GM18498 (cell line): ENCODE data around the gene TSPAN32.

ENCODE experiments used
- ATAC-seq: cut with Tn5 transposase; IDR thresholded peaks from one replicate; pipeline ENCODE4 v1.9.1; 2021; ENCODE audit warnings: mild to moderate bottlenecking, moderate library complexity; ENCODE audit not compliant: unreplicated experiment

Gene TSPAN32

GRCh38 chr11:2301631-2302305 is at the start of gene TSPAN32, which contains the start of gene C11orf21:
Gene TSPAN32 (plus strand): TSS chr11:2302013. CDS start chr11:2302150, 137 bp downstream.
Gene C11orf21 (minus strand): TSS chr11:2301918. CDS start chr11:2301808, 110 bp downstream.
- ATAC-seq: peak; percentile 75

GRCh38 chr11:2252018-2252417 is 49.8 kb upstream of the TSPAN32 start:
- no peak for ATAC-seq

- ATAC-seq: no peak
Observed at GRCh38 chr11:2256293-2256913, 45.4 kb upstream of the TSPAN32 start.

- ATAC-seq: no peak
Observed at GRCh38 chr11:2256951-2257700, 44.7 kb upstream of the TSPAN32 start.

GRCh38 chr11:2258501-2259465 is 43.0 kb upstream of the TSPAN32 start:
- ATAC-seq: no peak

- no peak for ATAC-seq
Observed at GRCh38 chr11:2259466-2259830, 42.4 kb upstream of the TSPAN32 start.

- ATAC-seq: no peak
Observed at GRCh38 chr11:2259897-2260451, 41.8 kb upstream of the TSPAN32 start.

GRCh38 chr11:2260491-2261364 is 41.1 kb upstream of the TSPAN32 start:
- no peak for ATAC-seq

GRCh38 chr11:2261436-2262230 is 40.2 kb upstream of the TSPAN32 start:
- ATAC-seq: no peak

- ATAC-seq: no peak
Observed at GRCh38 chr11:2262301-2263070, 39.3 kb upstream of the TSPAN32 start.

- no peak for ATAC-seq
Observed at GRCh38 chr11:2263071-2263565, 38.7 kb upstream of the TSPAN32 start.

GRCh38 chr11:2263724-2264360 is 38.0 kb upstream of the TSPAN32 start:
- no peak for ATAC-seq

GRCh38 chr11:2264366-2265053 is 37.3 kb upstream of the TSPAN32 start:
- no peak for ATAC-seq

- peak; percentile 67 for ATAC-seq
Observed at GRCh38 chr11:2265396-2265795, 36.4 kb upstream of the TSPAN32 start.

- no peak for ATAC-seq
Observed at GRCh38 chr11:2265854-2266585, 35.8 kb upstream of the TSPAN32 start.
